ENCODE data around the gene POU3F1. TPM values are rescaled to one million over a fixed set of nuclear protein-coding genes. Genes with fewer than 3 reads are reported as not detected.

POU3F1 gene
- total RNA-seq, 1 donor from 2014 or later, result not detected

- no peaks in the 10 kb centered on the region for H3K4me1 ChIP-seq
- H3K27ac ChIP-seq, result no peak overlapping the region
- peaks cover 1% of the 10 kb centered on the region for H3K27me3 ChIP-seq (ENCODE audit: low read depth)
- H3K36me3 ChIP-seq, result no peaks in the 10 kb centered on the region
- DNase-seq (no peak), ATAC-seq (no peak)
- no peak overlapping the region for H3K4me3 ChIP-seq
- H3K9me3 ChIP-seq, result no peaks in the 10 kb centered on the region
- intact Hi-C loops (cut with DNase I), result no loop called here
- no peak for TF ChIP-seq CTCF (IDR thresholded peaks at IDR 0.05)
These were observed 7.0 kb upstream of the POU3F1 start for GRCh38 chr1:38053416-38054091.

GRCh38 chr1:38052750-38053415 lies 6.3 kb upstream of the POU3F1 start:
- Histone ChIP-seq H3K9me3 (no peaks in the 10 kb centered on the region), H3K27me3 (ENCODE audit: low read depth) (peaks cover 8% of the 10 kb centered on the region), H3K4me3 (no peak overlapping the region), H3K36me3 (no peaks in the 10 kb centered on the region), H3K27ac (no peak overlapping the region), H3K4me1 (peaks cover 5% of the 10 kb centered on the region)
- TF ChIP-seq CTCF (IDR thresholded peaks at IDR 0.05), result no peak
- no peak for DNase-seq
- no peak for ATAC-seq
- intact Hi-C loops (cut with DNase I), result no loop called here

- intact Hi-C loops (cut with DNase I), result no loop called here
- Histone ChIP-seq H3K4me1 (peaks cover 11% of the 10 kb centered on the region), H3K36me3 (no peaks in the 10 kb centered on the region), H3K9me3 (no peaks in the 10 kb centered on the region), H3K27me3 (ENCODE audit: low read depth) (peaks cover 15% of the 10 kb centered on the region), H3K27ac (no peak overlapping the region), H3K4me3 (no peak overlapping the region)
- ATAC-seq, result no peak
- TF ChIP-seq CTCF (IDR thresholded peaks at IDR 0.05), result no peak
- DNase-seq, result no peak
These were observed 4.5 kb upstream of the POU3F1 start for GRCh38 chr1:38051079-38051543.

GRCh38 chr1:38050397-38051078 lies 3.9 kb upstream of the POU3F1 start:
- no peak overlapping the region for H3K27ac ChIP-seq
- peaks cover 14% of the 10 kb centered on the region for H3K4me1 ChIP-seq
- peaks cover 18% of the 10 kb centered on the region for H3K27me3 ChIP-seq (ENCODE audit: low read depth)
- H3K4me3 ChIP-seq, result no peak overlapping the region
- H3K9me3 ChIP-seq, result no peaks in the 10 kb centered on the region
- DNase-seq (no peak), ATAC-seq (no peak)
- no peaks in the 10 kb centered on the region for H3K36me3 ChIP-seq
- no peak for TF ChIP-seq CTCF (IDR thresholded peaks at IDR 0.05)
- intact Hi-C loops (cut with DNase I), result no loop called here

GRCh38 chr1:38047603-38048141 lies 1.1 kb upstream of the POU3F1 start:
- no peak for TF ChIP-seq CTCF (IDR thresholded peaks at IDR 0.05)

More at GRCh38 chr1:38047603-38048141, 1.1 kb upstream of the POU3F1 start:
- intact Hi-C loops (cut with DNase I), result no loop called here
- no peaks in the 10 kb centered on the region for H3K9me3 ChIP-seq
- no peak overlapping the region for H3K27ac ChIP-seq
- ATAC-seq (peak; percentile 22 to 34), DNase-seq (no peak)
- peaks cover 28% of the 10 kb centered on the region for H3K4me1 ChIP-seq
- no peaks in the 10 kb centered on the region for H3K36me3 ChIP-seq
- peak overlapping the region; percentile 73 for H3K4me3 ChIP-seq
- H3K27me3 ChIP-seq (ENCODE audit: low read depth), result peaks cover 47% of the 10 kb centered on the region

Measured in lower lobe of right lung (tissue), 2 donors.